ELR (cell line): ENCODE data around the gene UPP1.

Experiments
- DNase-seq: peaks from one replicate; pipeline ENCODE4 v3.0.0-alpha.2; 2015; ENCODE audit warnings: low read depth

UPP1 gene

GRCh38 chr7:48085942-48086341 is 3.1 kb upstream of the UPP1 start:
- no peak for DNase-seq

- DNase-seq: peak; percentile 90
These were observed 1.7 kb upstream of the UPP1 start for GRCh38 chr7:48087349-48087748.

GRCh38 chr7:48088559-48089045 is 463 bp upstream of the UPP1 start:
- DNase-seq: peak; percentile 94

GRCh38 chr7:48090095-48090805 is 1.2 kb downstream of the UPP1 start:
- peak; percentile 40 for DNase-seq

GRCh38 chr7:48091506-48092433 is 2.7 kb downstream of the UPP1 start:
- DNase-seq: no peak

- peak; percentile 79 for DNase-seq
These were observed 5.8 kb downstream of the UPP1 start for GRCh38 chr7:48094861-48095293.

- DNase-seq: peak; percentile 28
These were observed 7.2 kb downstream of the UPP1 start for GRCh38 chr7:48096273-48096672.

GRCh38 chr7:48097521-48098231 is 8.6 kb downstream of the UPP1 start:
- DNase-seq: peak; percentile 65

GRCh38 chr7:48098846-48099245 is 9.8 kb downstream of the UPP1 start:
- no peak for DNase-seq

- no peak for DNase-seq
These were observed 10.7 kb downstream of the UPP1 start for GRCh38 chr7:48099781-48100180.

GRCh38 chr7:48101352-48101751 is 12.3 kb downstream of the UPP1 start:
- DNase-seq: no peak

- peak; percentile 30 for DNase-seq
These were observed 12.9 kb downstream of the UPP1 start for GRCh38 chr7:48101968-48102367.

GRCh38 chr7:48102530-48102929 is 13.5 kb downstream of the UPP1 start:
- DNase-seq: no peak

- DNase-seq: no peak
These were observed 16.0 kb downstream of the UPP1 start for GRCh38 chr7:48105045-48105444.

- DNase-seq: no peak
These were observed 18.0 kb downstream of the UPP1 start for GRCh38 chr7:48106906-48107659.

GRCh38 chr7:48107926-48108472 is 18.9 kb downstream of the UPP1 start:
- no peak for DNase-seq

- no peak for DNase-seq
These were observed 20.1 kb downstream of the UPP1 start for GRCh38 chr7:48108959-48109847.

GRCh38 chr7:48109848-48110663 is 21.0 kb downstream of the UPP1 start:
- peak; percentile 67 for DNase-seq

GRCh38 chr7:48110868-48111267 is 21.8 kb downstream of the UPP1 start:
- no peak for DNase-seq
